GM23338 (cell line): ENCODE results near the gene LAMC3. TPM values are rescaled to one million over a fixed set of nuclear protein-coding genes. Genes with fewer than 3 reads are reported as not detected.

Experiments
- ATAC-seq: fragments of 200-7000 bp; cut with Tn5 transposase; 3 replicates; pipeline ENCODE4 v1.9.1; 2020
- DNase-seq: peaks from one replicate; pipeline ENCODE4 v3.0.0-alpha.2; 2015; ENCODE audit warnings: low spot score
- H2AFZ ChIP-seq: fragments of 200-600 bp; sonication (generic); 2 replicates; pipeline ENCODE4 v1.8.0; 2016; ENCODE audit warnings: antibody characterized with exemption, mild to moderate bottlenecking, moderate library complexity
- H3F3A ChIP-seq: fragments of 200-600 bp; sonication (generic); replicated peaks from 2 replicates; pipeline ENCODE4 v1.8.0; 2017; ENCODE audit warnings: antibody characterized with exemption, mixed run types, low read depth
- H3K27ac ChIP-seq: fragments of 200-600 bp; sonication (generic); 2 replicates; pipeline ENCODE4 v1.6.1; 2016; ENCODE audit warnings: low read depth
- H3K27me3 ChIP-seq: fragments of 200-600 bp; sonication (generic); 2 replicates; pipeline ENCODE4 v1.8.0; 2016; ENCODE audit warnings: mild to moderate bottlenecking, mixed run types, moderate library complexity; ENCODE audit not compliant: insufficient read depth
- H3K36me3 ChIP-seq: fragments of 200-600 bp; sonication (generic); 2 replicates; pipeline ENCODE4 v1.8.0; 2016; ENCODE audit warnings: mild to moderate bottlenecking; ENCODE audit not compliant: insufficient read depth
- H3K4me1 ChIP-seq: fragments of 200-600 bp; sonication (generic); 2 replicates; pipeline ENCODE4 v1.8.0; 2016; ENCODE audit warnings: mild to moderate bottlenecking, moderate library complexity; ENCODE audit not compliant: insufficient read depth
- H3K4me2 ChIP-seq: fragments of 200-600 bp; sonication (generic); 2 replicates; pipeline ENCODE4 v1.7.1; 2017; ENCODE audit warnings: mixed run types
- H3K4me3 ChIP-seq: fragments of 200-600 bp; sonication (generic); 2 replicates; pipeline ENCODE4 v1.6.1; 2016; ENCODE audit warnings: mixed run types
- H3K79me2 ChIP-seq: fragments of 200-600 bp; sonication (generic); replicated peaks from 2 replicates; pipeline ENCODE4 v1.8.0; 2017; ENCODE audit warnings: mild to moderate bottlenecking; ENCODE audit not compliant: insufficient read depth
- H3K9me2 ChIP-seq: fragments of 200-600 bp; sonication (generic); 2 replicates; pipeline ENCODE4 v1.8.0; 2017; ENCODE audit not compliant: insufficient read depth
- H4K20me1 ChIP-seq: fragments of 200-600 bp; sonication (generic); replicated peaks from 2 replicates; pipeline ENCODE4 v1.8.0; 2017; ENCODE audit warnings: mild to moderate bottlenecking; ENCODE audit not compliant: insufficient read depth
- H3K27ac Mint-ChIP-seq: 2 replicates; pipeline ENCODE4 v1.8.0; 2020; ENCODE audit warnings: inconsistent platforms, mild to moderate bottlenecking, moderate library complexity, mixed read lengths
- H3K27me3 Mint-ChIP-seq: 3 replicates; pipeline ENCODE4 v1.8.0; 2022; ENCODE audit warnings: low read depth, mild to moderate bottlenecking, moderate library complexity, mixed read lengths, inconsistent platforms; ENCODE audit not compliant: insufficient read depth, poor library complexity
- H3K36me3 Mint-ChIP-seq: 3 replicates; pipeline ENCODE4 v1.8.0; 2021; ENCODE audit warnings: low read depth, mild to moderate bottlenecking, inconsistent platforms, moderate library complexity, mixed read lengths
- H3K4me1 Mint-ChIP-seq: 3 replicates; pipeline ENCODE4 v1.8.0; 2020; ENCODE audit warnings: mild to moderate bottlenecking, inconsistent platforms, mixed read lengths
- H3K4me3 Mint-ChIP-seq: 3 replicates; pipeline ENCODE4 v1.8.0; 2021; ENCODE audit warnings: moderate library complexity, mild to moderate bottlenecking, inconsistent platforms, mixed read lengths
- H3K9me3 Mint-ChIP-seq: 3 replicates; pipeline ENCODE4 v1.8.0; 2020; ENCODE audit warnings: moderate library complexity, mild to moderate bottlenecking, inconsistent platforms, mixed read lengths
- CREB1 ChIP-seq: fragments of 250-450 bp; sonication (Bioruptor Pico); IDR thresholded peaks from 2 replicates; pipeline ENCODE4 v1.5.0; 2020; ENCODE audit warnings: low read depth, mild to moderate bottlenecking, moderate library complexity
- EZH2 ChIP-seq: fragments of 200-600 bp; sonication (generic); IDR thresholded peaks from one replicate; pipeline ENCODE4 v1.8.0; 2017; ENCODE audit warnings: antibody characterized with exemption, mild to moderate bottlenecking, low read depth; ENCODE audit not compliant: unreplicated experiment
- EZH2phosphoT487 ChIP-seq: fragments of 200-600 bp; sonication (generic); IDR thresholded peaks from one replicate; pipeline ENCODE4 v1.8.1; 2018; ENCODE audit warnings: antibody characterized with exemption; ENCODE audit not compliant: unreplicated experiment
- JUNB ChIP-seq: IDR thresholded peaks from one replicate; pipeline ENCODE4 v1.6.1; 2016; ENCODE audit warnings: antibody characterized with exemption; ENCODE audit not compliant: unreplicated experiment
- NANOG ChIP-seq: IDR thresholded peaks from 2 replicates; pipeline ENCODE4 v1.6.1; 2016; ENCODE audit warnings: antibody characterized with exemption, borderline replicate concordance
- POLR2AphosphoS5 ChIP-seq: IDR thresholded peaks from 2 replicates; pipeline ENCODE4 v1.6.1; 2016; ENCODE audit warnings: antibody characterized with exemption, low read depth
- STAT1 ChIP-seq: IDR thresholded peaks from one replicate; pipeline ENCODE4 v1.6.1; 2016; ENCODE audit warnings: antibody characterized with exemption; ENCODE audit not compliant: unreplicated experiment
- ZNF331 ChIP-seq: fragments of 250-450 bp; sonication (Bioruptor Pico); IDR thresholded peaks from 2 replicates; pipeline ENCODE4 v1.5.0; 2020; ENCODE audit warnings: low read depth, mild to moderate bottlenecking, moderate library complexity
- polyA plus RNA-seq: library from polyadenylated mRNA; unstranded; fragments of >200 nt; fragmentation: Nextera tagmentation; extraction: Ambion mirVana; gene quantifications from 2 replicates; pipeline ENCODE4 v1.2.1, GENCODE V29; 2016
- total RNA-seq: library from RNA; depleted of rRNA; stranded (reverse); fragments of >200 nt; shearing (Covaris generic); gene quantifications from 2 replicates; pipeline ENCODE4 v1.2.3, GENCODE V29; 2014
- TF ChIP-seq, protein P1 (sequence below): fragments of 250-450 bp; sonication (Bioruptor Pico); IDR thresholded peaks from 2 replicates; pipeline ENCODE4 v1.5.0; 2020; ENCODE audit warnings: mild to moderate bottlenecking, moderate library complexity
- TF ChIP-seq, protein P2 (sequence below): IDR thresholded peaks from 2 replicates; pipeline ENCODE4 v1.6.1; 2016; ENCODE audit warnings: antibody characterized with exemption
- TF ChIP-seq, protein P3 (sequence below): IDR thresholded peaks from one replicate; pipeline ENCODE4 v1.6.1; 2018; ENCODE audit warnings: antibody characterized with exemption; ENCODE audit not compliant: unreplicated experiment
- TF ChIP-seq, protein P4 (sequence below), 2 experiments: fragments of 200-600 bp in 1 of 2; sonication (generic) in 1 of 2; conservative IDR thresholded peaks; 2 replicates each; pipeline versions ENCODE4 v1.5.1 to v1.6.1; 2016 to 2017; ENCODE audit warnings: antibody characterized with exemption in 2 of 2, low read depth in 2 of 2, mild to moderate bottlenecking in 2 of 2, moderate library complexity in 1 of 2

Gene LAMC3
- total and polyA plus RNA-seq, 2 experiments from 2014 or later, result 9.0 to 27.4 TPM

DNA sequence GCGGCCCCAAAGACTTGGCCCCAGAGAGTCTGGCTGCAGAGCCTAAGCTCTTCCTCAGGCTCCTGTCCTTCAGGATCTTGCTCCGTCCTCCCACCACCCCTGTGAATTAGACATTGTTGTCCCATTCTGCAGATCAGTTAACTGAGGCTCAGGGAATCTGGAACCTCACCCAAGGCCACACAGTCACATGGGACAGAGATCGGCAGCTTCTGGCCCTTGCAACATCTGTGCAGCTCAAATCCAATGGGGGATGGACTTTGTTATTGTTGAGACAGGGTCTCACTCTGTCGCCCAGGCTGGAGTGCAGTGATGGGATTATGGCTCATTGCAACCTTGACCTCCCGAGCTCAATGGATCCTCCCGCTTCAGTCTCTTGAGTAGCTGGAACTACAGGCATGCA lies 23.9 kb upstream of the LAMC3 start:
- no peak overlapping the region for H3K27ac ChIP-seq
- H3K9me2 ChIP-seq, result no peaks in the 10 kb centered on the region
- H3K9me3 Mint-ChIP-seq, result no peaks in the 10 kb centered on the region
- no peak overlapping the region for H3K4me3 ChIP-seq
- no peaks in the 10 kb centered on the region for H3F3A ChIP-seq
- H3K79me2 ChIP-seq, result no peaks in the 10 kb centered on the region
- TF ChIP-seq, protein P1, sequence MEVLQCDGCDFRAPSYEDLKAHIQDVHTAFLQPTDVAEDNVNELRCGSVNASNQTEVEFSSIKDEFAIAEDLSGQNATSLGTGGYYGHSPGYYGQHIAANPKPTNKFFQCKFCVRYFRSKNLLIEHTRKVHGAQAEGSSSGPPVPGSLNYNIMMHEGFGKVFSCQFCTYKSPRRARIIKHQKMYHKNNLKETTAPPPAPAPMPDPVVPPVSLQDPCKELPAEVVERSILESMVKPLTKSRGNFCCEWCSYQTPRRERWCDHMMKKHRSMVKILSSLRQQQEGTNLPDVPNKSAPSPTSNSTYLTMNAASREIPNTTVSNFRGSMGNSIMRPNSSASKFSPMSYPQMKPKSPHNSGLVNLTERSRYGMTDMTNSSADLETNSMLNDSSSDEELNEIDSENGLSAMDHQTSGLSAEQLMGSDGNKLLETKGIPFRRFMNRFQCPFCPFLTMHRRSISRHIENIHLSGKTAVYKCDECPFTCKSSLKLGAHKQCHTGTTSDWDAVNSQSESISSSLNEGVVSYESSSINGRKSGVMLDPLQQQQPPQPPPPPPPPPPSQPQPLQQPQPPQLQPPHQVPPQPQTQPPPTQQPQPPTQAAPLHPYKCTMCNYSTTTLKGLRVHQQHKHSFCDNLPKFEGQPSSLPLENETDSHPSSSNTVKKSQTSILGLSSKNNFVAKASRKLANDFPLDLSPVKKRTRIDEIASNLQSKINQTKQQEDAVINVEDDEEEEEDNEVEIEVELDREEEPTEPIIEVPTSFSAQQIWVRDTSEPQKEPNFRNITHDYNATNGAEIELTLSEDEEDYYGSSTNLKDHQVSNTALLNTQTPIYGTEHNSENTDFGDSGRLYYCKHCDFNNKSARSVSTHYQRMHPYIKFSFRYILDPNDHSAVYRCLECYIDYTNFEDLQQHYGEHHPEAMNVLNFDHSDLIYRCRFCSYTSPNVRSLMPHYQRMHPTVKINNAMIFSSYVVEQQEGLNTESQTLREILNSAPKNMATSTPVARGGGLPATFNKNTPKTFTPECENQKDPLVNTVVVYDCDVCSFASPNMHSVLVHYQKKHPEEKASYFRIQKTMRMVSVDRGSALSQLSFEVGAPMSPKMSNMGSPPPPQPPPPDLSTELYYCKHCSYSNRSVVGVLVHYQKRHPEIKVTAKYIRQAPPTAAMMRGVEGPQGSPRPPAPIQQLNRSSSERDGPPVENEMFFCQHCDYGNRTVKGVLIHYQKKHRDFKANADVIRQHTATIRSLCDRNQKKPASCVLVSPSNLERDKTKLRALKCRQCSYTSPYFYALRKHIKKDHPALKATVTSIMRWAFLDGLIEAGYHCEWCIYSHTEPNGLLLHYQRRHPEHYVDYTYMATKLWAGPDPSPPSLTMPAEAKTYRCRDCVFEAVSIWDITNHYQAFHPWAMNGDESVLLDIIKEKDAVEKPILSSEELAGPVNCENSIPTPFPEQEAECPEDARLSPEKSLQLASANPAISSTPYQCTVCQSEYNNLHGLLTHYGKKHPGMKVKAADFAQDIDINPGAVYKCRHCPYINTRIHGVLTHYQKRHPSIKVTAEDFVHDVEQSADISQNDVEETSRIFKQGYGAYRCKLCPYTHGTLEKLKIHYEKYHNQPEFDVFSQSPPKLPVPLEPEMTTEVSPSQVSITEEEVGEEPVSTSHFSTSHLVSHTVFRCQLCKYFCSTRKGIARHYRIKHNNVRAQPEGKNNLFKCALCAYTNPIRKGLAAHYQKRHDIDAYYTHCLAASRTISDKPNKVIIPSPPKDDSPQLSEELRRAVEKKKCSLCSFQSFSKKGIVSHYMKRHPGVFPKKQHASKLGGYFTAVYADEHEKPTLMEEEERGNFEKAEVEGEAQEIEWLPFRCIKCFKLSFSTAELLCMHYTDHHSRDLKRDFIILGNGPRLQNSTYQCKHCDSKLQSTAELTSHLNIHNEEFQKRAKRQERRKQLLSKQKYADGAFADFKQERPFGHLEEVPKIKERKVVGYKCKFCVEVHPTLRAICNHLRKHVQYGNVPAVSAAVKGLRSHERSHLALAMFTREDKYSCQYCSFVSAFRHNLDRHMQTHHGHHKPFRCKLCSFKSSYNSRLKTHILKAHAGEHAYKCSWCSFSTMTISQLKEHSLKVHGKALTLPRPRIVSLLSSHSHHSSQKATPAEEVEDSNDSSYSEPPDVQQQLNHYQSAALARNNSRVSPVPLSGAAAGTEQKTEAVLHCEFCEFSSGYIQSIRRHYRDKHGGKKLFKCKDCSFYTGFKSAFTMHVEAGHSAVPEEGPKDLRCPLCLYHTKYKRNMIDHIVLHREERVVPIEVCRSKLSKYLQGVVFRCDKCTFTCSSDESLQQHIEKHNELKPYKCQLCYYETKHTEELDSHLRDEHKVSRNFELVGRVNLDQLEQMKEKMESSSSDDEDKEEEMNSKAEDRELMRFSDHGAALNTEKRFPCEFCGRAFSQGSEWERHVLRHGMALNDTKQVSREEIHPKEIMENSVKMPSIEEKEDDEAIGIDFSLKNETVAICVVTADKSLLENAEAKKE (CRISPR knock-in tag), result no peak
- TF ChIP-seq EZH2 (no peak), NANOG (no peak), EZH2phosphoT487 (no peak), STAT1 (no peak), CREB1 (CRISPR knock-in tag) (no peak), ZNF331 (CRISPR knock-in tag) (no peak), POLR2AphosphoS5 (no peak), JUNB (no peak)
- TF ChIP-seq, protein P2, sequence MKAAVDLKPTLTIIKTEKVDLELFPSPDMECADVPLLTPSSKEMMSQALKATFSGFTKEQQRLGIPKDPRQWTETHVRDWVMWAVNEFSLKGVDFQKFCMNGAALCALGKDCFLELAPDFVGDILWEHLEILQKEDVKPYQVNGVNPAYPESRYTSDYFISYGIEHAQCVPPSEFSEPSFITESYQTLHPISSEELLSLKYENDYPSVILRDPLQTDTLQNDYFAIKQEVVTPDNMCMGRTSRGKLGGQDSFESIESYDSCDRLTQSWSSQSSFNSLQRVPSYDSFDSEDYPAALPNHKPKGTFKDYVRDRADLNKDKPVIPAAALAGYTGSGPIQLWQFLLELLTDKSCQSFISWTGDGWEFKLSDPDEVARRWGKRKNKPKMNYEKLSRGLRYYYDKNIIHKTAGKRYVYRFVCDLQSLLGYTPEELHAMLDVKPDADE, result no peak
- TF ChIP-seq, protein P3, sequence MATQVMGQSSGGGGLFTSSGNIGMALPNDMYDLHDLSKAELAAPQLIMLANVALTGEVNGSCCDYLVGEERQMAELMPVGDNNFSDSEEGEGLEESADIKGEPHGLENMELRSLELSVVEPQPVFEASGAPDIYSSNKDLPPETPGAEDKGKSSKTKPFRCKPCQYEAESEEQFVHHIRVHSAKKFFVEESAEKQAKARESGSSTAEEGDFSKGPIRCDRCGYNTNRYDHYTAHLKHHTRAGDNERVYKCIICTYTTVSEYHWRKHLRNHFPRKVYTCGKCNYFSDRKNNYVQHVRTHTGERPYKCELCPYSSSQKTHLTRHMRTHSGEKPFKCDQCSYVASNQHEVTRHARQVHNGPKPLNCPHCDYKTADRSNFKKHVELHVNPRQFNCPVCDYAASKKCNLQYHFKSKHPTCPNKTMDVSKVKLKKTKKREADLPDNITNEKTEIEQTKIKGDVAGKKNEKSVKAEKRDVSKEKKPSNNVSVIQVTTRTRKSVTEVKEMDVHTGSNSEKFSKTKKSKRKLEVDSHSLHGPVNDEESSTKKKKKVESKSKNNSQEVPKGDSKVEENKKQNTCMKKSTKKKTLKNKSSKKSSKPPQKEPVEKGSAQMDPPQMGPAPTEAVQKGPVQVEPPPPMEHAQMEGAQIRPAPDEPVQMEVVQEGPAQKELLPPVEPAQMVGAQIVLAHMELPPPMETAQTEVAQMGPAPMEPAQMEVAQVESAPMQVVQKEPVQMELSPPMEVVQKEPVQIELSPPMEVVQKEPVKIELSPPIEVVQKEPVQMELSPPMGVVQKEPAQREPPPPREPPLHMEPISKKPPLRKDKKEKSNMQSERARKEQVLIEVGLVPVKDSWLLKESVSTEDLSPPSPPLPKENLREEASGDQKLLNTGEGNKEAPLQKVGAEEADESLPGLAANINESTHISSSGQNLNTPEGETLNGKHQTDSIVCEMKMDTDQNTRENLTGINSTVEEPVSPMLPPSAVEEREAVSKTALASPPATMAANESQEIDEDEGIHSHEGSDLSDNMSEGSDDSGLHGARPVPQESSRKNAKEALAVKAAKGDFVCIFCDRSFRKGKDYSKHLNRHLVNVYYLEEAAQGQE, result no peak
- TF ChIP-seq, protein P4, sequence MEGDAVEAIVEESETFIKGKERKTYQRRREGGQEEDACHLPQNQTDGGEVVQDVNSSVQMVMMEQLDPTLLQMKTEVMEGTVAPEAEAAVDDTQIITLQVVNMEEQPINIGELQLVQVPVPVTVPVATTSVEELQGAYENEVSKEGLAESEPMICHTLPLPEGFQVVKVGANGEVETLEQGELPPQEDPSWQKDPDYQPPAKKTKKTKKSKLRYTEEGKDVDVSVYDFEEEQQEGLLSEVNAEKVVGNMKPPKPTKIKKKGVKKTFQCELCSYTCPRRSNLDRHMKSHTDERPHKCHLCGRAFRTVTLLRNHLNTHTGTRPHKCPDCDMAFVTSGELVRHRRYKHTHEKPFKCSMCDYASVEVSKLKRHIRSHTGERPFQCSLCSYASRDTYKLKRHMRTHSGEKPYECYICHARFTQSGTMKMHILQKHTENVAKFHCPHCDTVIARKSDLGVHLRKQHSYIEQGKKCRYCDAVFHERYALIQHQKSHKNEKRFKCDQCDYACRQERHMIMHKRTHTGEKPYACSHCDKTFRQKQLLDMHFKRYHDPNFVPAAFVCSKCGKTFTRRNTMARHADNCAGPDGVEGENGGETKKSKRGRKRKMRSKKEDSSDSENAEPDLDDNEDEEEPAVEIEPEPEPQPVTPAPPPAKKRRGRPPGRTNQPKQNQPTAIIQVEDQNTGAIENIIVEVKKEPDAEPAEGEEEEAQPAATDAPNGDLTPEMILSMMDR (conservative IDR thresholded peaks at IDR 0.05; ENCODE audit: low read depth in 2 of 2), result no peak
- peaks cover 8% of the 10 kb centered on the region; the same call in 1 of the 3 replicates for H3K4me1 Mint-ChIP-seq
- no peaks in the 10 kb centered on the region for H4K20me1 ChIP-seq
- H3K27me3 ChIP-seq, result no peaks in the 10 kb centered on the region
- peaks cover 15% of the 10 kb centered on the region for H3K27me3 Mint-ChIP-seq
- no peak overlapping the region for H3K4me2 ChIP-seq
- H3K27ac Mint-ChIP-seq, result no peak overlapping the region
- H2AFZ ChIP-seq, result no peak overlapping the region
- no peak overlapping the region for H3K4me3 Mint-ChIP-seq
- H3K36me3 Mint-ChIP-seq, result no peaks in the 10 kb centered on the region
- no peaks in the 10 kb centered on the region for H3K4me1 ChIP-seq
- ATAC-seq (no peak), DNase-seq (no peak)
- H3K36me3 ChIP-seq, result no peaks in the 10 kb centered on the region
